ENCODE data around the gene RCAN1. TPM values are rescaled to one million over a fixed set of nuclear protein-coding genes. Genes with fewer than 3 reads are reported as not detected.
"Not testable (repeated sequence)": the region's sequence is repeated elsewhere in the genome, so short reads cannot be mapped to it uniquely, and the experiment has no call there.

RCAN1 gene
- total RNA-seq, 1 donor from 2014 or later: 22.9 TPM

DNA sequence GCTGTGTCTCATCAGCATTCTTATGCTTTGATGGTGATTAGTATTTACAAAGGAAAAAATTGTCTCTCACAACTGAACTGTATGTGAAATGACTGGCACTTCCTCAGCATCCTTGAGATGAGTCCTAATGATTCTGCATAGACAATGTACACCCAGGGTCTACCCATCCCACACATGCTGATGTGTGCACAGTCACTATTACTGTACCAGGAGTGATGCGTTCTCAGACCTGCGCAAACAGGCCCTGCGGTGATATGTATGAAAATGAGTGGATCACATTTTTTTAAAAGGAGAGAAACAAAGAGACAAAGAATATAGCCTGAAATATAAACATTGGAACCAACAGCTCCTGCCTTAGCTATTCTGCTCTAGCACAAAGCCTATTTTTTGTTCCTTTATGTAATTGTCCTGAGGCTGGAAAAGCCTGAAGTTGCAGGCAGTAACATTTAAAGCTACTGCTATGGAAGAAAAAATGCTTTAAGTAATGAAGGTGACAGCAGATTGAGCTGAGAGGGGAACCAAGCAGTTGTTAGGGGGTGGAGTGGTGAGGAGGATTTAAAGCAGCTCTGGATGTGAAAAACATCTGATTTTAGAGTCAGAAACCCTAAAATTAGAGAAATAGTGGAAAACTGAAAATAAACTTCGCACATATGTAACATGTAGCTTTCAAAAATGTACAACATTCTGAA, 5.5 kb downstream of the RCAN1 start:
- Histone ChIP-seq H3K36me3 (no peaks in the 10 kb centered on the region), H3K4me3 (no peak overlapping the region), H3K9me3 (no peaks in the 10 kb centered on the region), H3K27ac (no peak overlapping the region), H3K27me3 (ENCODE audit: low read depth) (no peaks in the 10 kb centered on the region), H3K4me1 (peaks cover 19% of the 10 kb centered on the region)
- intact Hi-C loops (cut with DNase I): no loop called here
- DNase-seq (no peak), ATAC-seq (no peak)
- TF ChIP-seq, protein P1, sequence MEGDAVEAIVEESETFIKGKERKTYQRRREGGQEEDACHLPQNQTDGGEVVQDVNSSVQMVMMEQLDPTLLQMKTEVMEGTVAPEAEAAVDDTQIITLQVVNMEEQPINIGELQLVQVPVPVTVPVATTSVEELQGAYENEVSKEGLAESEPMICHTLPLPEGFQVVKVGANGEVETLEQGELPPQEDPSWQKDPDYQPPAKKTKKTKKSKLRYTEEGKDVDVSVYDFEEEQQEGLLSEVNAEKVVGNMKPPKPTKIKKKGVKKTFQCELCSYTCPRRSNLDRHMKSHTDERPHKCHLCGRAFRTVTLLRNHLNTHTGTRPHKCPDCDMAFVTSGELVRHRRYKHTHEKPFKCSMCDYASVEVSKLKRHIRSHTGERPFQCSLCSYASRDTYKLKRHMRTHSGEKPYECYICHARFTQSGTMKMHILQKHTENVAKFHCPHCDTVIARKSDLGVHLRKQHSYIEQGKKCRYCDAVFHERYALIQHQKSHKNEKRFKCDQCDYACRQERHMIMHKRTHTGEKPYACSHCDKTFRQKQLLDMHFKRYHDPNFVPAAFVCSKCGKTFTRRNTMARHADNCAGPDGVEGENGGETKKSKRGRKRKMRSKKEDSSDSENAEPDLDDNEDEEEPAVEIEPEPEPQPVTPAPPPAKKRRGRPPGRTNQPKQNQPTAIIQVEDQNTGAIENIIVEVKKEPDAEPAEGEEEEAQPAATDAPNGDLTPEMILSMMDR (IDR thresholded peaks at IDR 0.05): no peak

GRCh38 chr21:34607376-34607775, 7.5 kb downstream of the RCAN1 start:
- ATAC-seq; H3K4me3 ChIP-seq; DNase-seq; intact Hi-C loops (cut with DNase I); H3K27me3 ChIP-seq (ENCODE audit: low read depth); H3K9me3 ChIP-seq; H3K36me3 ChIP-seq; H3K4me1 ChIP-seq; H3K27ac ChIP-seq: not testable (repeated sequence)

DNA sequence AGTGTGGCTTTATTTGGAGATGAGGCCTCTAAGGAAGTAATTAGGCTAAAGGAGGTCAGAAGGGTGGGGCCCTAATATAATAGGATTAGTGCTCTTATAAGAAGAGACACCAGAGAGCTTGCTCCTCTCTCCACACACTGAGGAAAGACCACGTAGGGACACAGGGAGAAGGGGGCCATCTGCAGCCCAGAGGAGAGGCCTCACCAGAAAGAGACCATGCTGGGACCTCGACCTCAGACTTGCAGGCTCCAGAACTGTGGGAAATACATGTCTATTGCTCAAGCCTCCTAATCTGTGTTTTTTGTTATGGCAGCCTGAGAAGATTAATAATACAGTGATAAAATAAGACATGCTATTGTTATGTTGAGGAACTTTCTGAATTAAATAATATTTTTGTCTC, 8.3 kb downstream of the RCAN1 start:
- no peak for ATAC-seq
- TF ChIP-seq, protein P1 (IDR thresholded peaks at IDR 0.05): no peak
- H3K4me1 ChIP-seq: peaks cover 6% of the 10 kb centered on the region
- intact Hi-C loops (cut with DNase I): no loop called here
- no peaks in the 10 kb centered on the region for H3K36me3 ChIP-seq
- no peak for DNase-seq
- no peak overlapping the region for H3K27ac ChIP-seq
- no peaks in the 10 kb centered on the region for H3K9me3 ChIP-seq
- no peaks in the 10 kb centered on the region for H3K27me3 ChIP-seq (ENCODE audit: low read depth)
- no peak overlapping the region for H3K4me3 ChIP-seq

- Histone ChIP-seq H3K4me1 (peaks cover 6% of the 10 kb centered on the region), H3K9me3 (no peaks in the 10 kb centered on the region), H3K27me3 (ENCODE audit: low read depth) (no peaks in the 10 kb centered on the region), H3K27ac (no peak overlapping the region), H3K36me3 (no peaks in the 10 kb centered on the region), H3K4me3 (no peak overlapping the region)
- no peak for DNase-seq
- intact Hi-C loops (cut with DNase I): no loop called here
- no peak for ATAC-seq
- TF ChIP-seq, protein P1 (IDR thresholded peaks at IDR 0.05): no peak
These were observed 8.9 kb downstream of the RCAN1 start for GRCh38 chr21:34606051-34606450.

- H3K27me3 ChIP-seq (ENCODE audit: low read depth); ATAC-seq; H3K9me3 ChIP-seq; DNase-seq; intact Hi-C loops (cut with DNase I); H3K36me3 ChIP-seq; H3K27ac ChIP-seq; H3K4me3 ChIP-seq; H3K4me1 ChIP-seq: not testable (repeated sequence)
These were observed 10.0 kb downstream of the RCAN1 start for GRCh38 chr21:34604956-34605355.

GRCh38 chr21:34604556-34604955, 10.4 kb downstream of the RCAN1 start:
- H3K9me3 ChIP-seq: no peaks in the 10 kb centered on the region
- no peaks in the 10 kb centered on the region for H3K36me3 ChIP-seq
- TF ChIP-seq, protein P1 (IDR thresholded peaks at IDR 0.05): no peak
- no peak overlapping the region for H3K4me3 ChIP-seq
- H3K27ac ChIP-seq: no peak overlapping the region
- intact Hi-C loops (cut with DNase I): no loop called here
- DNase-seq (no peak), ATAC-seq (no peak)
- H3K4me1 ChIP-seq: peaks cover 6% of the 10 kb centered on the region
- H3K27me3 ChIP-seq (ENCODE audit: low read depth): no peaks in the 10 kb centered on the region
